Dedifferentiated amniotic fluid mesenchymal stem cell (primary cell): ENCODE data around the gene CD19.

Experiments used
- DNase-seq: peaks from one replicate; pipeline ENCODE4 v3.0.0-alpha.2; 2016; ENCODE audit errors: extremely low spot score

CD19 gene

GRCh38 chr16:28982418-28982817 lies 50.6 kb downstream of the CD19 start:
- DNase-seq = no peak

GRCh38 chr16:28982949-28983348 lies 51.2 kb downstream of the CD19 start:
- no peak for DNase-seq

GRCh38 chr16:28983644-28984043 lies 51.9 kb downstream of the CD19 start:
- no peak for DNase-seq

- no peak for DNase-seq
These were observed 52.3 kb downstream of the CD19 start for GRCh38 chr16:28984091-28984490.

- no peak for DNase-seq
These were observed 52.9 kb downstream of the CD19 start, which contains the start of gene LAT for GRCh38 chr16:28984619-28985135. Gene LAT (plus strand): TSS chr16:28985052. CDS start chr16:28985418, 366 bp downstream.

GRCh38 chr16:28985211-28986041 lies 53.7 kb downstream of the CD19 start:
- DNase-seq = no peak

- DNase-seq = no peak
These were observed 54.3 kb downstream of the CD19 start for GRCh38 chr16:28986046-28986445.

- DNase-seq = no peak
These were observed 54.7 kb downstream of the CD19 start for GRCh38 chr16:28986492-28986891.

GRCh38 chr16:28987170-28987853 lies 55.5 kb downstream of the CD19 start:
- DNase-seq = no peak
